ENCODE measurements around the gene MAP3K5. TPM values are rescaled to one million over a fixed set of nuclear protein-coding genes. Genes with fewer than 3 reads are reported as not detected.

MAP3K5 gene
- total RNA-seq, 1 donor from 2014 or later, result 6.8 TPM

DNA sequence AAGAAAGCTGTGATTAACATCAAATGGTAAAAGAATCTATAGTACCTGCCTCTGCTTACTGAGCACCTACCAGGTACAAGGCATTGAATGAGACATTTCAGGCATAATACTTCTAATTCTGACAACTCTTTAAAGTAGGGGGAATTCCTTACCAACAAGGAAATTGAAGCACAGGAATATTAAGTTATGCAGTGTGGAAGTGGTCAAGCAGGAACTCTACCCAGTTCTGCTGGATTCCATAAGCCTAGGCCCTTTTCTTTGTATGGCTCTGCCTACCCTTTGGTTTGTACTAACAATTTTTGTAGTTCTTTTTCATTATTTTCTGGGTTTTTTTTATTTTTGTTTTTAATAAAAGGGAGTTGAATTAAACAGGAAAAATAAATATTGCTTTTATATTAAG is 114.5 kb downstream of the MAP3K5 start:
- H3K27ac ChIP-seq (ENCODE audit: low read depth, low read length), result no peak overlapping the region
- no peak overlapping the region for H3K4me3 ChIP-seq (ENCODE audit: low read length in 3 of 3)
- no peak overlapping the region for H3K9ac ChIP-seq (ENCODE audit: low read depth in 1 of 3, low read length in 3 of 3)
- no peaks in the 10 kb centered on the region for H3K4me1 ChIP-seq (ENCODE audit: control insufficient read depth in 3 of 3, insufficient read depth in 3 of 3, low read length in 3 of 3)
- no peaks in the 10 kb centered on the region for H3K36me3 ChIP-seq (ENCODE audit: control insufficient read depth in 3 of 3, insufficient read depth in 3 of 3, low read length in 3 of 3)
- no peaks in the 10 kb centered on the region for H3K9me3 ChIP-seq (ENCODE audit: control insufficient read depth in 3 of 3, low read length in 3 of 3)
- no peaks in the 10 kb centered on the region for H3K27me3 ChIP-seq (ENCODE audit: control insufficient read depth in 3 of 3, insufficient read depth in 3 of 3, low read length in 3 of 3)

- no peaks in the 10 kb centered on the region for H3K36me3 ChIP-seq (ENCODE audit: control insufficient read depth in 3 of 3, insufficient read depth in 3 of 3, low read length in 3 of 3)
- H3K9ac ChIP-seq (ENCODE audit: low read depth in 1 of 3, low read length in 3 of 3), result no peak overlapping the region
- H3K27me3 ChIP-seq (ENCODE audit: control insufficient read depth in 3 of 3, insufficient read depth in 3 of 3, low read length in 3 of 3), result no peaks in the 10 kb centered on the region
- H3K4me1 ChIP-seq (ENCODE audit: control insufficient read depth in 3 of 3, insufficient read depth in 3 of 3, low read length in 3 of 3), result no peaks in the 10 kb centered on the region
- H3K27ac ChIP-seq (ENCODE audit: low read depth, low read length), result no peak overlapping the region
- H3K4me3 ChIP-seq (ENCODE audit: low read length in 3 of 3), result no peak overlapping the region
- H3K9me3 ChIP-seq (ENCODE audit: control insufficient read depth in 3 of 3, low read length in 3 of 3), result no peaks in the 10 kb centered on the region
Measured at GRCh38 chr6:136677344-136677743, 114.9 kb downstream of the MAP3K5 start.

GRCh38 chr6:136676075-136676474 is 116.2 kb downstream of the MAP3K5 start:
- H3K9me3 ChIP-seq (ENCODE audit: control insufficient read depth in 3 of 3, low read length in 3 of 3), result no peaks in the 10 kb centered on the region
- H3K27me3 ChIP-seq (ENCODE audit: control insufficient read depth in 3 of 3, insufficient read depth in 3 of 3, low read length in 3 of 3), result no peaks in the 10 kb centered on the region
- no peaks in the 10 kb centered on the region for H3K36me3 ChIP-seq (ENCODE audit: control insufficient read depth in 3 of 3, insufficient read depth in 3 of 3, low read length in 3 of 3)
- no peak overlapping the region for H3K4me3 ChIP-seq (ENCODE audit: low read length in 3 of 3)
- H3K27ac ChIP-seq (ENCODE audit: low read depth, low read length), result no peak overlapping the region
- H3K9ac ChIP-seq (ENCODE audit: low read depth in 1 of 3, low read length in 3 of 3), result no peak overlapping the region
- H3K4me1 ChIP-seq (ENCODE audit: control insufficient read depth in 3 of 3, insufficient read depth in 3 of 3, low read length in 3 of 3), result no peaks in the 10 kb centered on the region

- no peak overlapping the region for H3K4me3 ChIP-seq (ENCODE audit: low read length in 3 of 3)
- no peaks in the 10 kb centered on the region for H3K9me3 ChIP-seq (ENCODE audit: control insufficient read depth in 3 of 3, low read length in 3 of 3)
- H3K27me3 ChIP-seq (ENCODE audit: control insufficient read depth in 3 of 3, insufficient read depth in 3 of 3, low read length in 3 of 3), result no peaks in the 10 kb centered on the region
- no peaks in the 10 kb centered on the region for H3K4me1 ChIP-seq (ENCODE audit: control insufficient read depth in 3 of 3, insufficient read depth in 3 of 3, low read length in 3 of 3)
- no peak overlapping the region for H3K27ac ChIP-seq (ENCODE audit: low read depth, low read length)
- H3K9ac ChIP-seq (ENCODE audit: low read depth in 1 of 3, low read length in 3 of 3), result no peak overlapping the region
- no peaks in the 10 kb centered on the region for H3K36me3 ChIP-seq (ENCODE audit: control insufficient read depth in 3 of 3, insufficient read depth in 3 of 3, low read length in 3 of 3)
Measured at GRCh38 chr6:136673571-136673970, 118.7 kb downstream of the MAP3K5 start.

- peaks cover 0 to 3% (median 0%) of the 10 kb centered on the region in 3 donors for H3K36me3 ChIP-seq (ENCODE audit: control insufficient read depth in 3 of 3, insufficient read depth in 3 of 3, low read length in 3 of 3)
- H3K9me3 ChIP-seq (ENCODE audit: control insufficient read depth in 3 of 3, low read length in 3 of 3), result no peaks in the 10 kb centered on the region
- no peaks in the 10 kb centered on the region for H3K27me3 ChIP-seq (ENCODE audit: control insufficient read depth in 3 of 3, insufficient read depth in 3 of 3, low read length in 3 of 3)
- no peak overlapping the region for H3K9ac ChIP-seq (ENCODE audit: low read depth in 1 of 3, low read length in 3 of 3)
- H3K27ac ChIP-seq (ENCODE audit: low read depth, low read length), result no peak overlapping the region
- H3K4me1 ChIP-seq (ENCODE audit: control insufficient read depth in 3 of 3, insufficient read depth in 3 of 3, low read length in 3 of 3), result no peaks in the 10 kb centered on the region
- H3K4me3 ChIP-seq (ENCODE audit: low read length in 3 of 3), result no peak overlapping the region
Measured at GRCh38 chr6:136672144-136672543, 120.1 kb downstream of the MAP3K5 start.

DNA sequence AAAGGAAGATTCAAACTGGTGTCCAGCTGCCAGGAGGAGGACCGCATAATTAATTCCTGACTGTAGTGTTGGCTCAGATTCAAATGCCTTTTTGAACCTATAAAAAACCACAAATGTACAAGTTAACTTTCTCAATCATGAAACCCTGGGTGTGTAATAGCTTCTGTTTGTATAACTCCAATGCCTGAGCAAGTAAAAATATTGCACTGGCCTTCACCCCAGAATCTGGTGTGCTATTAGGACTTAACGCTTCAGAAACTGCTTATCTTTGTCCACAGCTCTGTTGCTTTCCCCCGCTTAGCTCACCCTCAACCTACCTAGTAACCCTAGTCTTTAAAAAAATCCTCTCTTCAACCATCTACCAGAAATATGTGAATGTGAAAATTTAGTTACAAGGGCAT is 123.0 kb downstream of the MAP3K5 start:
- H3K36me3 ChIP-seq (ENCODE audit: control insufficient read depth in 3 of 3, insufficient read depth in 3 of 3, low read length in 3 of 3), result peaks cover 0 to 3% (median 0%) of the 10 kb centered on the region in 3 donors
- H3K4me3 ChIP-seq (ENCODE audit: low read length in 3 of 3), result no peak overlapping the region
- no peak overlapping the region for H3K9ac ChIP-seq (ENCODE audit: low read depth in 1 of 3, low read length in 3 of 3)

DNA sequence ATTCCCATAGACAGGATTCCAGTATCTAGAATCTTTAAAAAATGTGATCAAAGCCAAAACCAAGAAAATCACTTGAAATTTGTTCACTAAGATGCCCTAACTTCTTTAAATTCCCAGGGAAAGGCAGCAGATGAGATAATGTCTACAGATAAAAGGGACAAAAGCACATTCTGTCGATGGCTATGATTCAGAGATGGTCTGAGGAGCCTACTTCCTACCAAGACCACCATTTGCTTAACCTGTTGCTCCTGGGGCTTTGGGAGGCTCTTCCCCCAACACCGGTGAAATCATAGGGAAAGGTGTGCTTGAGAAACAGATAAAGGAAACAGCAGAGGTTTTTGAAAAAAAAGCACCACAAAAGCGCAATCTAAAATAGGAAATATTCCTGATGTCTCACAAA is 123.7 kb downstream of the MAP3K5 start:
- H3K27me3 ChIP-seq (ENCODE audit: control insufficient read depth in 3 of 3, insufficient read depth in 3 of 3, low read length in 3 of 3), result no peaks in the 10 kb centered on the region
- H3K9ac ChIP-seq (ENCODE audit: low read depth in 1 of 3, low read length in 3 of 3), result no peak overlapping the region
- H3K36me3 ChIP-seq (ENCODE audit: control insufficient read depth in 3 of 3, insufficient read depth in 3 of 3, low read length in 3 of 3), result peaks cover 0 to 3% (median 0%) of the 10 kb centered on the region in 3 donors
- H3K27ac ChIP-seq (ENCODE audit: low read depth, low read length), result no peak overlapping the region
- H3K4me3 ChIP-seq (ENCODE audit: low read length in 3 of 3), result no peak overlapping the region
- H3K4me1 ChIP-seq (ENCODE audit: control insufficient read depth in 3 of 3, insufficient read depth in 3 of 3, low read length in 3 of 3), result no peaks in the 10 kb centered on the region
- H3K9me3 ChIP-seq (ENCODE audit: control insufficient read depth in 3 of 3, low read length in 3 of 3), result no peaks in the 10 kb centered on the region

More for the DNA sequence above, 123.0 kb downstream of the MAP3K5 start:
- Histone ChIP-seq H3K27ac (ENCODE audit: low read depth, low read length) (no peak overlapping the region), H3K9me3 (ENCODE audit: control insufficient read depth in 3 of 3, low read length in 3 of 3) (no peaks in the 10 kb centered on the region), H3K4me1 (ENCODE audit: control insufficient read depth in 3 of 3, insufficient read depth in 3 of 3, low read length in 3 of 3) (no peaks in the 10 kb centered on the region), H3K27me3 (ENCODE audit: control insufficient read depth in 3 of 3, insufficient read depth in 3 of 3, low read length in 3 of 3) (no peaks in the 10 kb centered on the region)

DNA sequence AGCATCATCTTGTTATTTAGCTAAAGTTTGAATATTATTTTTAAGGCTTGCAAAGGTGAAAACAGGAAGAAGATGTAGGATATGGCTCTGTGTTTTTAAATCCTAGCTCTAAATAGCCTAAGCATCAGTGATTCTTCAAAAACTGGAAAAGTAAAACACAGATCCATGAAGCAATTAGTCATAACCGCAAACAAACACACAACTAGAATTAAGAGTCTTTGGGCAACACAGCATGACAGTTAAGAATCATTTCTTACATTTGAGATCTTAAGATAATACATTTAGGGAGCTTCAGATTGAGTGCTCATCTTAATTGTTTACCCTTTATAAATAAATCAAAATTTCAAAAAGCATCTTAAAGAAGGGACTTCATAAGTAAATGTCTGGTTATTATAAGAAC is 126.2 kb downstream of the MAP3K5 start:
- no peaks in the 10 kb centered on the region for H3K9me3 ChIP-seq (ENCODE audit: control insufficient read depth in 3 of 3, low read length in 3 of 3)
- H3K27me3 ChIP-seq (ENCODE audit: control insufficient read depth in 3 of 3, insufficient read depth in 3 of 3, low read length in 3 of 3), result no peaks in the 10 kb centered on the region
- H3K4me3 ChIP-seq (ENCODE audit: low read length in 3 of 3), result no peak overlapping the region
- H3K4me1 ChIP-seq (ENCODE audit: control insufficient read depth in 3 of 3, insufficient read depth in 3 of 3, low read length in 3 of 3), result no peaks in the 10 kb centered on the region
- H3K27ac ChIP-seq (ENCODE audit: low read depth, low read length), result no peak overlapping the region
- H3K9ac ChIP-seq (ENCODE audit: low read depth in 1 of 3, low read length in 3 of 3), result no peak overlapping the region
- H3K36me3 ChIP-seq (ENCODE audit: control insufficient read depth in 3 of 3, insufficient read depth in 3 of 3, low read length in 3 of 3), result peaks cover 0 to 3% (median 0%) of the 10 kb centered on the region in 3 donors

GRCh38 chr6:136662347-136663237 is 129.7 kb downstream of the MAP3K5 start:
- no peak overlapping the region for H3K9ac ChIP-seq (ENCODE audit: low read depth in 1 of 3, low read length in 3 of 3)
- no peaks in the 10 kb centered on the region for H3K27me3 ChIP-seq (ENCODE audit: control insufficient read depth in 3 of 3, insufficient read depth in 3 of 3, low read length in 3 of 3)
- no peak overlapping the region for H3K4me3 ChIP-seq (ENCODE audit: low read length in 3 of 3)
- no peaks in the 10 kb centered on the region for H3K36me3 ChIP-seq (ENCODE audit: control insufficient read depth in 3 of 3, insufficient read depth in 3 of 3, low read length in 3 of 3)
- no peaks in the 10 kb centered on the region for H3K4me1 ChIP-seq (ENCODE audit: control insufficient read depth in 3 of 3, insufficient read depth in 3 of 3, low read length in 3 of 3)
- H3K27ac ChIP-seq (ENCODE audit: low read depth, low read length), result no peak overlapping the region
- no peaks in the 10 kb centered on the region for H3K9me3 ChIP-seq (ENCODE audit: control insufficient read depth in 3 of 3, low read length in 3 of 3)

- H3K36me3 ChIP-seq (ENCODE audit: control insufficient read depth in 3 of 3, insufficient read depth in 3 of 3, low read length in 3 of 3), result no peaks in the 10 kb centered on the region
- H3K9me3 ChIP-seq (ENCODE audit: control insufficient read depth in 3 of 3, low read length in 3 of 3), result no peaks in the 10 kb centered on the region
- H3K27me3 ChIP-seq (ENCODE audit: control insufficient read depth in 3 of 3, insufficient read depth in 3 of 3, low read length in 3 of 3), result no peaks in the 10 kb centered on the region
- H3K9ac ChIP-seq (ENCODE audit: low read depth in 1 of 3, low read length in 3 of 3), result no peak overlapping the region
- H3K27ac ChIP-seq (ENCODE audit: low read depth, low read length), result no peak overlapping the region
- no peaks in the 10 kb centered on the region for H3K4me1 ChIP-seq (ENCODE audit: control insufficient read depth in 3 of 3, insufficient read depth in 3 of 3, low read length in 3 of 3)
- H3K4me3 ChIP-seq (ENCODE audit: low read length in 3 of 3), result no peak overlapping the region
Measured at GRCh38 chr6:136660727-136661126, 131.6 kb downstream of the MAP3K5 start.
